ACHN (cell line): ENCODE measurements around the gene GMDS.

Source experiments
- DNase-seq: peaks from one replicate; pipeline ENCODE4 v3.0.0-alpha.2; 2015
- in situ Hi-C: cut with HindIII; loops from 2 replicates; pipeline ENCODE4 v1.10.0; 2017; ENCODE audit warnings: low sequenced_read_pairs, low pct_ligation_motif_present, low pct_unique_long_range_greater_than_20kb

GMDS gene

DNA sequence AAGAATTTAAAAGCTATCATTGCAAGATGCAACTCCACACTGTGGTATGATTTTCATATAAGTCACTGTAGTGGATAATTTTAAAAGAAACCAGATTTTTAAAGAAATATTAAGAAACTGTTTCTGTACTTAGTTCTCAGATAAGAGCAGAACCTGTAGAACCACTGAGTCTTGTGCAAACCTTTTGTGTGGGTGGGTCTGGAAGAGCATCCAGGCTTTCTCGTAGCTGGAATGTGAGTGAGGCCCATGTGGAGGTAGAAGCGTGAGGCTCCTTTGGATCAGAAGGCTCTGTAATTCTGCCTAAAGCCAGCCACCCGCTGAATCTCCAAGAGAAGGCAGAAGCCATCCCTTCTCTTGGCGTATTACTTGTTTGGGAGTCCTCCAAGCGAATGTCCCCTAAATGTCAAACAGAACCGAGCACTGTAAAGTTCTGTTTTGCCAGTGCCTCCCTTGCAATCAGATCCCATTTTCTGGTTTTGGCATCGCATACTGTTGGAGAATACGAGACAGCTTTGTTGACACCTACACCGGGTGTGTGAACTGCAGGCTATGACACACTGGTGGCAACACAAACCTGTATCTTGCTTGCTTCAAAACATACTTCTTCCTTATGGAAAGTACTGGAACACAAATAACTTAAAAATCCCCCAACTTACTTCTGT lies 447.0 kb downstream of the GMDS start:
- in situ Hi-C loops, result no loop called here
- DNase-seq, result no peak

GRCh38 chr6:1797801-1798200 lies 447.6 kb downstream of the GMDS start:
- in situ Hi-C loops, result no loop called here
- DNase-seq, result no peak

DNA sequence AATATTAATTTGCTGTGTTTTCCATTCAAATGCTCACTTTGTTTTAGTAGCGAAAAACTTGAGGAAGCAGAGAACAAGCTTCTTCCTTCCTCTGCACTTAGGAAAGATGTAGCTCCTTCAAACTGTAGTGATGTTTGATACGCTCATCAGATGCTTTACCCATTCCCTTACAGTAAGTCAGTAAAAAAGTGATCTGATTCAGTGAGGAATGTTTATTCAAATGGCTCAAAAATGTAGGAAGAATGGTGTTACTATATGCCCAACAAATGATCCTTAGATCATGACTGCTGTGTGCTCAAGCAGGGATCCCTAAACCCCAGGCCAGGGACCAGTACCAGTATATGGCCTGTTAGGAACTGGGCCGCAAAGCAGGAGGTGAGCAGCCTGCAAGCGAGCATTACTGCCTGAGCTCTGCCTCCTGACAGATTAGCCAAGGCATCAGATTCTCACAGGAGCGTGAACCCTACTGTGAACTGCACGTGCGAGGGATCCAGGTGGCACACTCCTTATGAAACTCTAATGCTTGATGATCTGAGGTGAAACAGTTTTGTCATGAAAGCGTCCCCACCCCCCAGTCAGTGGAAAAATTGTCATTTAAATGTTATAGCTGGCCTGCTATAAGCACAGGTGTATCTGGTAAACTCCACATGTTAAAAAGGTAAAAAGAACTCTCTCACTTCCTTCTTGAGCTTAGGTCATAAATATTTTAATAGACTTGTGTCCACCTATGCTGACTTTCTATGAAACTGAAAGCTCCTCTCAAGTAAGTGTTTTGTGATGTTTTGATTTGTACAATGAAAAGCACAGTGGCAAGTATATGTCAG lies 448.5 kb downstream of the GMDS start:
- DNase-seq, result no peak
- in situ Hi-C loops, result no loop called here

- in situ Hi-C loops, result no loop called here
- no peak for DNase-seq
These were observed 449.5 kb downstream of the GMDS start for GRCh38 chr6:1795910-1796309.

DNA sequence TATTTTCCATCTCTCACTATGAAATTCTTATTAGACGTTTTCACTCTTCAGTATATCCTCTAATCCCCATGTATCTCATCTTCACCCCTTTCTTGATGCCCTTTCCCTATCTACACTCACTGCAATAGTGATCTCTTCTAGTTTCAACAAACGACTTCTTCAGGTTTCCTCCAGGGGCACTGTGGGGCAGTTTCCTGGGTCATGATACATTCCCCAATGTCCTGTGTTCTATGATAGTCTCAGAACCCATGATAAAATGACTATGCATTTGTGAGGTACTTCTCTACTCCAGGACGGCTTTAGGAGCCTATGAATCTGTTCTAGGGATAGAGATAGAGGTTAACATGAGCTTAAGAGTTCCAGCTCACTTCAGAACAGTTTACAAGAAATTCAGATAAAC lies 452.4 kb downstream of the GMDS start:
- in situ Hi-C loops, result no loop called here
- peak; percentile 57 for DNase-seq

- in situ Hi-C loops, result no loop called here
- DNase-seq, result no peak
These were observed 454.7 kb downstream of the GMDS start for GRCh38 chr6:1790684-1791083.

- DNase-seq, result no peak
- in situ Hi-C loops, result no loop called here
These were observed 456.3 kb downstream of the GMDS start for GRCh38 chr6:1789092-1789491.

GRCh38 chr6:1787894-1788293 lies 457.5 kb downstream of the GMDS start:
- DNase-seq, result no peak
- in situ Hi-C loops, result no loop called here

- no peak for DNase-seq
- in situ Hi-C loops, result no loop called here
These were observed 458.7 kb downstream of the GMDS start for GRCh38 chr6:1786455-1787453.

- DNase-seq, result no peak
- in situ Hi-C loops, result no loop called here
These were observed 461.0 kb downstream of the GMDS start for GRCh38 chr6:1784422-1784884.

DNA sequence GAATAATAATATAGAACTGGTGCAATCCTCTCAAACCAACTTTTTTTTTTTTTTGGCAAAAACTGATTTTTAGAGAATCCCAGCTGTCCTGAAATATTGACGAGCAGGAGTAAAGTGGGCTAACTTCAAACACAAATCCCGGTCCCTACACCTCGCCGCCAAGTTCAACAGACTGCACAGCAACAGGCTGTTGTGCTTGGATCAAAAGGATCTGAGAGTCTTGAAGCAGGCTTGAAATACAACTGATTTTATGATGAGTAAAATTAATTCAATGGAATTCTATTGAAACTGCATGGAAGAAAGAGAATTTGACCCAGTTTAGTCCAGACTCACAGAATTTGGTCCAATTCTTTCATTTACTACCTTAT lies 463.6 kb downstream of the GMDS start:
- in situ Hi-C loops, result no loop called here

GRCh38 chr6:1781152-1781816 lies 464.1 kb downstream of the GMDS start:
- in situ Hi-C loops, result no loop called here
- no peak for DNase-seq

More for the DNA sequence above, 463.6 kb downstream of the GMDS start:
- DNase-seq, result no peak

DNA sequence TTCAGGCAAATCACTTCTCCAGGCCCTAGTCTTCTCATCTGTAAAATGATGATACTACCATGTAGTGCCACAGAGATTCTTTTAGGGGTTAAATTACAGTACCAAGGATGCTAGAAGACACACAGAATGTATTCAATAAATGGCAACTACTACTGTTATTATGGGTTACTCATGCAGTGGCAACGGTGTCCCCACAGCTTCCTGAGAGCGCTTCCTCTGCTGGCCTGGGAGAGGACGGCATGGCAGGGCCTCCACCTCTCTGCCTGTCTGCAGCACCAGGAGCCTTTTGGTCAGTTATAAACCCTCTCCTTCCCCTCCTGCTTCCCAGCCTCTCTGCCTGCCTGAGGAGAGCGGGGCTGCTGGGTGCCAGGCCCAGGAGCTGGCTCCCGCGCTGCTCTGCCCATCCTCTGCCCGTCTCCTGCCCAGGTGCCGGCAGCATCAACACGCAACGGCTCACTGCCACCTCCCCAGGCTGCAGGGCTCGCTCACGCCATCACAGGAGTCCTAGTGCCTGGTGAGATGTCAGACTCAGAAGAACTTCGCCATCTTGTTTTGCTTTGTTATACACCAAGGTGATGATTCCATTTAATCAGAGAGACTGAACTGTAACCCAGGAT lies 465.0 kb downstream of the GMDS start:
- in situ Hi-C loops, result no loop called here
- no peak for DNase-seq

- no peak for DNase-seq
- in situ Hi-C loops, result no loop called here
These were observed 466.6 kb downstream of the GMDS start for GRCh38 chr6:1778686-1779235.

- no peak for DNase-seq
- in situ Hi-C loops, result no loop called here
These were observed 467.3 kb downstream of the GMDS start for GRCh38 chr6:1777921-1778685.

DNA sequence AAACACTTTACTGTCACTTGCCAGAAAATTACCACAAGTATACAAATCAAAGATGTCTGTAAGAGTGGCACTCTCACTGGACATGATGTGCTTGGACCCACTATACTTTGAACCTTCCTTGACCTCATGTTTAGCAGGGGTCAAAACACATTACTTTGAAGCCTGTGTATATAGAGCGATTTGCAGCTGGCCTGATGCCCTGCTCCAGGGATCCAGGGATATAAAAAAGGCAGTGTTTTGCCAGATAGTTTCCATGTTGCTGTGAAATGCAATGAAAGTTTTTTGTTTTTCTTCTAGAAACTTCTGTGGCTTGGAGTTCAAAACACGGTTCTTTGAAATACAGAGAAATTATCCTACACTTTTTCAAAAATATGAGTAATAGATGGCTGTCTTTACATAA lies 470.0 kb downstream of the GMDS start:
- DNase-seq, result no peak
- in situ Hi-C loops, result no loop called here

GRCh38 chr6:1774226-1774915 lies 471.0 kb downstream of the GMDS start:
- no peak for DNase-seq
- in situ Hi-C loops, result no loop called here
